SKM-1 treated with dmso at 0.1 percent for 144 hours (cell line): ENCODE measurements around the gene DCAF12.
A peak's percentile ranks its signal among the peaks of the same experiment; 100 is the strongest.

Experiments used
- DNase-seq: peaks from one replicate; lab custom pipeline; 2025; ENCODE audit not compliant: unreplicated experiment; lab: John Stamatoyannopoulos, UW

Gene DCAF12

DNA sequence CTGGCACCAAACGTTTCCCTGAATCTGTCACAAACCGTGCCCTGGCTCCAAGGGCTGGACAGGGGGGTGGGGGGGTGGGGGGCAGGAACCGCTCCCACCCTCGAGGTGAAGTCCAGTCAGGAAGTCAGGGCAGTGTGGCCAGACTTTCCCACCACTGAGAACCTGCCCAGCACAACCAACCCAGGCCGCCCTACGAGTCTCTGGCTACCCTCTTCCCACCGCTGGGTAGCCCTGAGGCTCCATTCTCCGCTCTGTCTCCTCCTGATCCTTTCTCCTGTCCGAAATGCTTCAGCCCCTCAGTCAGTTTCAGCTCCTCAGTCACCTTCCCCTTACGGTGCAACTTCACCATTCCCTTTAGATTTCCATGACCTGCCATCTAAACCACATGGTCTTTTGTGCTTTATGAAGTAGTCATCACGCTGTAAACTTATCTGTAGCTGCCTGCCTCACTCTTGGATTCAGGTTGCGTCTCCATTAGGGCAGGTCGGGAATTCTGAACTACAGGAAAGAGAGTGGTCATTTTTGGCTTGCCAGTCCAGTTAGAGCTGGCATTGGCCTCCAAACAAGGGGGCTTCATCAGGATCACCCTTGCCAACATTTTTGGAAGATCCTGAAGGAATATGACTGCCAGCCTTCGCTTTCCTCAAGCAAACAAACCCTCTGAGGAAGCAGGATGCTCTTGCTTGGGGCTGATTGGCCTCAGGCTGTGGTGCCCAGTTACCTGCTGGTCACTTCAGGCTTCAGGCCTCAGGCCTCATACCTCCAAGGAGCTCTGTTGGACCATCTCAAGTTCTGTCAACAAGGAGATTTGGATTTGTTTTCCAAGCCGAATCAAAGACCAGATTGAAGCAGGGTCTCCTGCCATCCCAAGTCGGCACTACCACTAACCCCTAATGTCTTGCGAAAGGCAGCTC lies 794 bp upstream of the DCAF12 start:
- no peak for DNase-seq

DNA sequence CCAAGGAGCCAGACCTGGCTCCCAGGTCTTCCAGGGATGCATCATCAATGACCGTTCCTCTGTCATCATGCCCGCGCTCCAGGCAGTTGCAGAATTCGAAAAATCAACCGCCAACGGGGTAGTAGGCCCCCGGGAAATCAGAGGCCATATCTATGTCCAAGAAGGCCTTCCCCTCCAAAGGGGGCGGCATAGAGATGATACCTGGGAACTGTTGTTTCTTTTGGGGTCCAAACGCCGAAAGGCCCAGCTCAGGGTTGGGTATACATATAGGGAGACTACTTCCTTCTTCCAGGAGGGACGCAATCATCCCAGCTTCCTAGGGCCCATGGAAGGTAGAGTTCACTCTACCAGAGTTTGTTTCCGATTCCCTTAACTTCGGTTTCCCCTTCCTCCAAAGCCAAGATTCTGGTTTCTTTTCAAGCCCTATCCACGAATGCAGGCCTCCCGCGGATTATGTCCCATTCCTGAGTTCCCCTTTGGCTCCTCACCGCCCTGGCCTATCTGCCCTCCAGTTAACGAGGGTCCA lies 754 bp downstream of the DCAF12 start:
- DNase-seq: no peak

DNA sequence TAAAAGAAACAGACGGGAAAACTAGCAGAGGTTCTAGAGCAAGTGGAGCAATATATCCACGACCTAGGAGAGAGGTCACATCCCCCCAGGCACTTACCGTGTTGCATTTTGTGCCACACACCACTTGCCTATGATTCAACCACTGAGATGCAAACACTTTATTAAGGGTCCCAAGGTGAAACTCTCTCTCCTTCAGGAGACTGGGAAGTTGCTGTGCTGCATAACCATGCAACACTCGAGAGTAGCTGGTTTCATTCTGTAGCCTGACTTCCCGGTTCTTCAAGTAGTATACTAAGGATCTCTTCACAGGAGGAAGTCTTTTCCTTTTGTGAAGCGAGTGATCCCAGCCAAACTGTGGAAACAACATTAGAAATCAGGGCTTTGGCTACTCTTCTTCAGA lies 1.6 kb downstream of the DCAF12 start:
- peak; percentile 39 for DNase-seq

DNA sequence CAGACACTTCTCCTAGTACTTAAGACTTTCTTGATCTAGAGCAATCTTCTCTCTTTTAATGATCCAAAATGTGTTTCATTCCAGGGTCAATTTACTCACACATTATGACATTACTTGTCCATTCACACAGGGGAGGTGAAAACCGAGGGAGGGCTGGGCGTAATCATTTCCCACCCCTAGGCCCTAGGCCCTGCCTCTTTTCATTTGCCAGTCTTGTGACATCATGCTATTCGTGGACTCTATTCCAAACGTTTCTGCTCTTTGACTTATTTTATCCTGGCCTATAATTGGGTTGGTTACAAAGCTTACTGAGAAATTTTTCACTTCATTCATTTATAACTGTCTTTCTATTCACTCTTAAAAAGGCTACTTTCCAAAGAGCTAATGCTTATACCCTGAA lies 2.4 kb downstream of the DCAF12 start:
- peak; percentile 95 for DNase-seq

DNA sequence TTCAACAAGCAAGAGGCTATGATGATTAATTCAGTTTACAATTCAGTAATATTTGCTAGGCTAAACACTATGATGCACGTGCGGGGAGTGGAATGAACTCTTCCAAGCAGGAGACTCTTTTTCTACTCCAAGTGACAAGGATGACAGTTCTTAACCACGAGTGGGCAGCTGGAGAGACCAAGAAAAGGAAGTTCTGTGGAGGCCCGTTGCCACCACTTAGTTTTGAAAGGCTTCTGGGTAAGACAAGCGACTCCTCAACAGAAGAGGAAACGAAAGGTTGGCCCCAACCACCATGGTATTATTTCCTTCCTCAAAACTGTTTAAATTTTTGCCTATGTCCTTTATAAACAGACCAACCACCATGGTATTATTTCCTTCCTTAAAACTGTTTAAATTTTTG lies 2.8 kb downstream of the DCAF12 start:
- peak; percentile 98 for DNase-seq

DNA sequence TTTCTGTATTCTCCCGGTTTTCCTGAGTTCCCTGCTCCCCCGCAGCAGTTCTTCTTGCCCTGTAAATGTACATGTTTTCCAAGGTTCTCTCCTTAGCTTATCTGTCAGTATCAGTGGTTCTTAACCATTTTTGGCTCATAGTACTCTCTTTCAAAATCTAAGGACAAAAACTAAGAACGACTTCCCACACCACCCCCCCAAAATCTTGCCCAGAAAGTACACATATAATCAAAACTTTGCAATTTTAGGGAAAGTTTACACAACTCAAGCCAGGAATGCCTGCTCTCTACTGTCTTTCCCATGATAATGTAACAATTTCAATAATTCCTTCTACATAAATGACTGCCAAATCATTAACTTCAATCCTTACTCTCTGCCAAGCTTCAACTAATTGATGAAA lies 4.5 kb downstream of the DCAF12 start:
- DNase-seq: no peak

DNA sequence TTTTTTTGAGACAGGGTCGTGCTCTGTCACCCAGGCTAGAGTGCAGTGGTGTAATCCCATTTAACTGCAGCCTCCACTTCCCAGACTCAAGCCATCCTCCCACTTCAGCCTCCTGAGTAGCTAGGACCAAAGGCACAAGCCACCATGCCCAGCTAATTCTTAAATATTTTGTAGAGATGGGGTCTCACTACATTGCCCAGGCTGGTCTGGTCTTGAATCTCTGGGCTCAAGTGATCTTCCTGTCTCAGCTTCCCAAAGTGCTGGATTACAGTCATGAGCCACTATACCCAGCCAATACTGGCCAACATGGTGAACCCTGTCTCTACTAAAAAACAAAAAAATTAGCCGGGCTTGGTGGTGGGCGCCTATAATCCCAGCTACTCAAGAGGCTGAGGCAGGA lies 6.8 kb downstream of the DCAF12 start:
- no peak for DNase-seq

DNA sequence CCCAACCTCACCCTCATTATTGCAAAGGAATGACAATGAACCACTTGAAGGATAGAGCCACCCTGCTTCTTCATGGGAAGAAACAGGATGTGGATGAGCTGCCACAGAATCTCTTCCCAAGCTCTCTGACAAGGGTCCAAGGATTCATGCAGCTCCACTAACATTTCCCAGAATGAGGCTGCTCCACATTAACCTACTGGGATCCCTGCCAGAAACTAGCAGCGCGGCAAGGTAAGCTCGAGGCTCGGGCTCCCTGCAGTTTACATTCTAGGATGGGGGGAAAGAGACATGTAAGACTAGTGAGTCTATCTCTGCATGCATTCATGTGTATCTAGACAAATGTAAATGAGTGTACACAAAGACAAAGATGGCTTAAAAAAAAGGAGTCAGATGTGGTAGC lies 12.1 kb downstream of the DCAF12 start:
- DNase-seq: no peak

DNA sequence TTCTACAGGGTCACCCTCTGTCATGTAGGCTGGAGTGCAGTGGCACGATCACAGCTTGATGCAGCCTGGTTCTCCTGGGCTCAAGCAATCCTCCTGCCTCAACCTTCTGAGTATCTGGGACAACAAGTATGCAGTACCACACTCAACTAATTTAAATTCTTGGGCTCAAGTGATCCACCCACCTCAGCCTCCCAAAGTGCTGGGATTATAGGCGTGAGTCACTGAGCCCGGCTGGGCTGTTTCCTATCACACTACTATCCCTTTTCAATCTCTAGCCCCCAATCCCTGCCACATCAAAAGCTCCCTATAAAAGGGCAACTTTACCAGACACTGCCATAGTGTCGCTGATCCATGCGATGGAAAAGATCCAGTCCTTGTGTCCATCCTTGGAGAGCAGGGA lies 20.4 kb downstream of the DCAF12 start:
- no peak for DNase-seq

DNA sequence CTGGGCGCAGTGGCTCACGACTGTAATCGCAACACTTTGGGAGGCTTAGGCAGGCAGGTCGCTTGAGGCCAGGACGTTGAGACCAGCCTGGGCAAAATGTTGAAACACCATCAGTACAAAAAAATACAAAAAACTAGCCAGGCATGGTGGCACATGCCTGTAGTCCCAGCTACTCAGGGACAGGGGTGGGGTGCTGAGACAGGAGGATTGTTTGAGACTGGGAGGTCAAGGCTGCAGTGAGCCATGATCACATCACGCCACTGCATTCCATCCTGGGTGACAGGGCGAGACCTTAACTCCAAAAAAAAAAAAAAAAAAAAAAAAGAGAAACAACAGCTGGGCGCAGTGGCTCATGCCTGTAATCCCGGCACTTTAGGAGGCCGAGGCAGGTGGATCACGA lies 23.7 kb downstream of the DCAF12 start:
- no peak for DNase-seq

DNA sequence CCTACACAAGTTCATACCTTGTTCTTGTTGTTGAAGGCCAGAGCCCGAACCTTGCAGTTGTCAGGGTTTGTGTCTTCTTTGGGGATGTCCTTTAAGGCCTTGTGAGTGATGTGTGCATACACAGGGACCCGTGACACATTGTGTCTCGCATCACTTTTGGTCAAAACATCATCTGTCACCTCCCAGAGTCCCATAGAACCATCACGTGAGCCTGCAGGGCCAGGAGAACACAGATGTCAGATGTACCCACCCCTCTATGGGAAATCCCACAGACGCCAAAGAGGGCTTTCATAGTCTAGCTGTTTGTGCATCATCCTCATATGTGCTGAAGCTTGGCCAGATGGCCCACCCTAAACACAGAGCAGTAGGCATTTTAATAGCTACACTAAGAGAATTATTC lies 28.2 kb downstream of the DCAF12 start:
- DNase-seq: no peak

DNA sequence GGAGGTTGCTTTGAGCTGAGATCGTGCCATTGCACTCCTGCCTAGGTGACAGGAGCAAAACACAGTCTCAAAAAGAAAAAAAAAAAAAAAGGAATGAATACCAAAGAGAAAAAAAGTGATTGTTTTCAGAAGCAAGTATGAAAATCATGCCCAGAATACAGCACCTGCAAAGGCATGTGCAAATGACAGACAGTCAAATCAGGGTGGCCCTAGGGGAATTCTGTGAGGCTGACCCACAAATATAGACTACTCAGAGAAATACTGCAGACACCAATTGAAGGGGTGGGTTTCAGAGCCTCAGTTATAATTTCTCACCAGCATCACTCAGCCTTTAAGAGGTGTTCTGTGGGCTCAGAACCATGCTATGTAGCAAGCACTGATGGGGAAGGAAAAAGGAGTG lies 28.6 kb downstream of the DCAF12 start:
- DNase-seq: no peak

DNA sequence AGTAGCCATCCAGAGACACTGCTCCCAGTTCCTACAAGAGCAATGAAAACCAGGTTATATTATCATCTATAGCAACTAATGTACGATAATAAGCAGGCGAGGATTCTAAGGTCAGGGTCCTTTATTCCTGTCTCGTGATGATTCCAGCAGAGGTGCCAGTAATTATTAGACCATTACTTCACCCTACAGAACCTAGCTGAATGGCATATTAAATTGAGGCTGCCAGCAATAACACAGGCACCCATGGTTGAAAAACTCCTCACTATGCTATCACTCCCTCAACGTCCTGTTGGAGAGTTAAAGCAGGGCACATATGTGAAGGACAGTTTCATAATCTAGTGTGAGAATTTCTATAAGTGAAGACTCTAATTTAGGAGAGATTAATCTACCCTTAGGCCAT lies 29.7 kb downstream of the DCAF12 start:
- DNase-seq: no peak

DNA sequence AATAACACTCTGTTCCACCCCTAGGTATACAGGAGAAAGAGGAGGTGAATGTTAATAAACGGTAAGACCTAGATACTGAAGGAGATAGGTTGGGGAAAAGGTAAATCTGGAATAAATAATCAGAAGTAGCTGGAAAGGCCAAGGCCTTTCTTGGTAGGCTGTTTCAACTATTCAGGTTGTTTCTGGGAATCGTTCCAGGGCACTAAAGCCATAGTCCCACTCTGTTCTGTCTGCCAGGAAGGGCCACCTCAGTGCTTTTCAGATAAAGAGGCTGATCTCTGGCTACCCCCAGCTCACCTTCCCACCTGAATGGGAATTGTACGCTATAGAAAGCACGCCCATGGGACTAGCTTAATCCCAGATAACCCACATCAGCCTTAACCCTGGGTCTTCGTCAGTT lies 32.9 kb downstream of the DCAF12 start:
- no peak for DNase-seq

DNA sequence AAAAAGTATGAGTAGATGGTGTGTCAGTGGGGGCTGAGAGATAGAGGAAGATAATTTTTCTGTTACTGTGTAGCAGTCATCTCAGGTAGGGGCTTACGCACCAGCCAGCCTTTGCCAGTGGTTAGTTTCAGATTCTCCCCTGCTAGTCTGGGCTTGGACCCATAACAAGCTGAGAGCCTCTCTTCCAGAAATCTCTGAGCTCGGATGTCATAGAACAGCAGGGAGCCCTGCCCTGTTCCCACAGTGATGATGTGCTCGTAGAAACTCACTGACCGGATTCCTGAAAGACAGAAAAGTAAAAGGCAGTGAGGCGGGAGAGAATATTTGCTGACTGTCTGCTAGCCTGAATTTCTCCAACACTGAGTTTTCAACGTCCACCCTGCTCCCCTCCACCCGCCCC lies 37.2 kb downstream of the DCAF12 start:
- no peak for DNase-seq

DNA sequence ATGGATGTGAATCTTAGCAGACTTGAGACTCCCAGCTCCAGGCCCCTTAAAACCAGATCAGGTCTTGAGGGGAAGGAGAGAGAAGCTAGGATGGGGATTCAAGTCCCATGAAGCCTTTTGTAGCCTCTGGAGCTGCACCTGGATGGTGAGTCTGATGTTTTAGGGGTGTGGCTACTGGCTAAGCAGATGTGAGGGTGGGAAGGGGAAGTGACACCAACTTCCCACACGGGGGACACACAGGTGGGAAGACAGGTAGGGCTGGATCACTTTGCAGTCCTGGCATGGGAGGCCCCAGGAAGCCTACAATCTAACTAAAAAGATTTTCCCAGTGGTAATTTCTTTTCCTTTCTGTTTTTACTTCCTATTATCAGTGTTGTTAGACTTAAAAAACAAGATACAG lies 39.1 kb downstream of the DCAF12 start:
- no peak for DNase-seq

DNA sequence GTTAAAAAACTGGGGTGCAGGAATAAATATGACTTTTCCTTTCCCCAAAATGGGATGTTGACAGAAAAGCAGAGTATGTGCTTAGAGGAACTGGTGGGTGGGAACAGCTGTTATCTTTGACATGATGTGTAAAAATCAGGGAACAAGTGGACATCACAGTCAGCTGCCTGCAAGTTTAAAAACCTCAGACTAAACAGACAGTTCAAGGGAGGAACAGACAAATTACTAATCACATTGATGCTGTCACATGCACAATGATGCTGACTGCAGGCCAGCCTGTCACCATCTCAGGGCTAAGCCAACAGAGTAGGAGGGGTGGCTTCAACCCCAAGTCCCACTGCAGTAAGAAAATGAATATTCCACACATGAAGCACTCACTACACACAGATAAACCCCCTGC lies 39.6 kb downstream of the DCAF12 start:
- DNase-seq: no peak

DNA sequence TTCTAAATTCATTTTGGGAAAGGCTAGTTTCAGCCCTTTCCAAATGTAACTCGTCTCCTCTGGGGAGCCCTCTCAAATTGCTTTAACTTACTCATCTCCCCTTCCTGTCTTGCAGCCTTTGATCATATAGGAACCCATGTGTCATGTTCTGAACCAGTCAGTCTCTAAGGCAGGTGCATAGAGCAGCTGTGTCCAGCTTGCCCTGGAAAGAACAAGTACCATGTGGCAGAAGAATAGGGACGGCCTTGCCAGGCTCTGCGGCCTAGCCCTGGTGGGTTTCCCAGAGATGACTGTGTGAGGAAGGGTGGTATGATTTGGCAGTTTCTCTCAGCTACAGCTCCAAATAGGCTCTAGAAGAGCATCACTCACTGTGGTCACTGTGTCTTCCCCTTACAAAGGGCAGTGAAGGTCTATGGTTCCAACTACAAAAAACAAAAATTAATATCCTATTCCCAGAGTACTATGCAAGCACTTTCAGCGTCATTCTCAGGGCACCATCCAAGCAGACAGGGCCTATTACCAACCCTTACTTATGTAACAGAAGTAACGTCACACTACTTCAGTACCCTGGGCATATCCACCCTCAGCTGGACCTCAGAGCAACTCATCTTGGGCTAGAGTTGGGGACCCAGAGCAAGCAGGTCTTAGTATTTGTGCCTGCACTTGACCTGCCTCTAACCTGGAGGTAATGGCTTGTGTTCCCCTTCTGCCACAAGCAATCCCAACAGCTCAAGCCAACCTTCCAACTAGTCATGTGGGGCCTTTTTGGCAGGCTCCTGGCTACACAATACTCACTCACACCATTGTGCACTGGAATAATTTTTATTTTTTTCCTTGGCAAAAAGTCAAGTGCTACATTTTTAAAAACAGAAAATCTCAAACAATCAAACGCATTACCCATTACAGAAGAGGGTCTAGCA lies 40.7 kb downstream of the DCAF12 start:
- DNase-seq: no peak

DNA sequence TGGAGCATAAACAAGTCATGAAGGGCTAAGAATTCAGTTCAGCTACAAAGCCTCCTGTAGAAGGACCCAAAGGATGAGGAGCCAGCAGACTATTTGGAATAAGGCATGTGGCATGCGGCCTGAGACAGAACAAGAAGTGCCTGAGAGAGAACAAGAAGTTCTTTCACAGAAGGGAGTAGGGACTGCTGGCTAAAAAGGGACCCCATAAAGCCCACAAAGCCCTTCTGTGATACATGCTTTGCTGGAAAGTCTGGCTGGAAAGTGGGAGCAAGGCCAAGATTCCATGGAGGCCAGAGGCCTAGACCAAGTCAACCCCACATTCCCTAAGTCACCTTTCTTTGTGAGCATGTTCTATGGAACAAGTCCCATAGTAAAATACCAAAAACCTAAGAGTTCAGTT lies 41.9 kb downstream of the DCAF12 start:
- DNase-seq: no peak

DNA sequence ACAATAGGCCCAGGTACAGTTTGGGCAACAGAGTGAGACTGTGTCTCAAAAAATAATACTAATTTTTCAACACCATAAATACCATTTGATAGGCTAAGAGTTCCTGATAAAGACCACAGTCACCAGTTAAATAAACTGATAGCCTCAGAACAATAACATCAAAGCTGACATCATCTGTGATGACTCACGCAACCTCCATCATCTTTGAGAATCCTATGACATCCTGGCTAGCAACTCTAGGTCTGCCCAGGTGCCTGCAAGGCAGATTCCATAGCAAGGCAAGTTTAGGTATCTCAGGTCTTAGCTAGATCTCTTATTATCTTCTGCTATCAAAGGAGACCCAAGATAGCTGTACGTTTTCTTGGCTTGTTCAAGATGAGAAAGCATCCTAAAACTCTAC lies 47.3 kb downstream of the DCAF12 start:
- DNase-seq: no peak

DNA sequence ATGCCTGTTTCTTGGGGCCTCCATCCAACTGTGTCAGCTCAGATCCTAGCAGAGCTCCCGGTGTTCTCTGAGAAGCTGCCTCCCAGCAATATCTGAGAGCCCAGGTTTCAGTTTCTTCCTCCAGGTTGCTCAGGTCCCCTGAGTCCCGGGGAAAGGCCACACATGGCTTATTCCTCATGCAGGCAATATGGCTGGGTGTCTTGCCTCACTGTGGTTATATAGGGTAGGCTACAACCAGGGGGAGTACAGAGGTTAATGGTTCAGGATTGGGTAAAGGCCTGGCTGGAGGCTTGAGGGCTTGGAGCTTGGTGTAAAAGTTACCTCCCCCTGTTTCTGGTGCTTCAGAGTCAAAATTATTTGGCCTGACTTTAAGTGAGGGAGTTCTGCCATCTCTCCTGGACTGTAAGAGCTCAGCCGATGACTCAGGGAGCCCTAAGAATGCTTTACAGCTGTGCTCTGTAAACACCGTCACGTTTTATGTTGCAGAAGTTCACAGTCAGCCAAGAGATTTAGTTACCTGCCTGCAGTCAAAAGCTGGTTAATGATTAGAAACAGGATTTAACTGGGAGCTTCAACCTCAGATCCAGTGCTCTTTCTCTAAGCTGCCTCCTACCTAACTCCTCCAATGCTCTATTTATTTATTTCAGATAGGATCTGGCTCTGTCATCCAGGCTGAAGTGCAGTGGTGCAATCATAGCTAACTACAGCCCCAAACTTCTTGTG lies 53.5 kb downstream of the DCAF12 start:
- no peak for DNase-seq
